ENCODE data around the gene ETFA.

GRCh38 chr15:76168237-76168984 is 142.9 kb downstream of the ETFA start:
- TF ChIP-seq CTCF (IDR thresholded peaks at IDR 0.05), result no peak
- no peak for TF ChIP-seq POLR2A (IDR thresholded peaks at IDR 0.05)
- no peak for TF ChIP-seq POLR2AphosphoS5 (IDR thresholded peaks at IDR 0.05)
- no peak for TF ChIP-seq EP300 (IDR thresholded peaks at IDR 0.05)

Measured in sigmoid colon (tissue), 4 donors.